Mononuclear cell (primary cell): ENCODE data around the gene EBLN1. TPM values are rescaled to one million over a fixed set of nuclear protein-coding genes. Genes with fewer than 3 reads are reported as not detected.

Source experiments
- H3K27me3 ChIP-seq: 2 replicates; pipeline ENCODE4 v1.6.0; 2011; ENCODE audit warnings: low read length, control low read depth; ENCODE audit not compliant: insufficient read depth
- H3K4me1 ChIP-seq: 2 replicates; pipeline ENCODE4 v1.5.1; 2011; ENCODE audit warnings: mild to moderate bottlenecking, low read length, control low read depth; ENCODE audit not compliant: insufficient read depth
- H3K4me3 ChIP-seq: 2 replicates; pipeline ENCODE4 v1.5.1; 2011; ENCODE audit warnings: mild to moderate bottlenecking, low read length, moderate library complexity
- H3K9me3 ChIP-seq: 2 replicates; pipeline ENCODE4 v1.5.1; 2011; ENCODE audit warnings: low read depth, mild to moderate bottlenecking, control low read depth, low read length
- total RNA-seq: library from RNA; depleted of rRNA; stranded (reverse); fragments of >200 nt; gene quantifications from one replicate; pipeline ENCODE4 v1.2.3, GENCODE V29; 2012

EBLN1 gene
- total RNA-seq, 1 donor, result not detected

GRCh38 chr10:22185586-22185985 lies 32.2 kb downstream of the EBLN1 start:
- Histone ChIP-seq H3K9me3 (peaks cover 6% of the 10 kb centered on the region), H3K4me3 (no peak overlapping the region), H3K27me3 (no peaks in the 10 kb centered on the region), H3K4me1 (no peaks in the 10 kb centered on the region)

- H3K27me3 ChIP-seq, result no peaks in the 10 kb centered on the region
- no peaks in the 10 kb centered on the region for H3K4me1 ChIP-seq
- no peak overlapping the region for H3K4me3 ChIP-seq
- peaks cover 9% of the 10 kb centered on the region for H3K9me3 ChIP-seq
Observed at GRCh38 chr10:22183771-22184461, 33.9 kb downstream of the EBLN1 start.

DNA sequence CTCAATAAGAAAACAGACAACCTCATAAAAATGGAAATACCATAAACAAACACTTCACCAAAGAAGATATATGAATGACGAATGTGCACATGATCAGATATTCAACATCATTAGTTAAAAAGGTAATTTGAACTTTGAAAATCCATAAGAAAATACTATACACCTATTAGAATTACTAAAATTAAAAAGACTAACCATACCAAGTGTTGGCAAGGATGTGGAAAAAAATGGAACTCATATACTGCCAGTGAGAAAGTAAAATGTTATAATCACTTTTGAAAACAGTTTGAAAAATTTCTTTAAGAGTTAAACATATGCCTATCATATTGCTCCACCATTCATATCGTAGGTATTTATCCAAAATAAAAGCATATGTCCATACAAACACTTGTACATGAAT lies 37.1 kb downstream of the EBLN1 start:
- Histone ChIP-seq H3K27me3 (peaks cover 4% of the 10 kb centered on the region), H3K4me1 (no peaks in the 10 kb centered on the region), H3K9me3 (peaks cover 9% of the 10 kb centered on the region), H3K4me3 (no peak overlapping the region)

GRCh38 chr10:22174442-22174841 lies 43.4 kb downstream of the EBLN1 start:
- H3K4me1 ChIP-seq, result no peaks in the 10 kb centered on the region
- H3K4me3 ChIP-seq, result no peak overlapping the region
- peaks cover 14% of the 10 kb centered on the region for H3K9me3 ChIP-seq
- peaks cover 4% of the 10 kb centered on the region for H3K27me3 ChIP-seq

- peaks cover 14% of the 10 kb centered on the region for H3K9me3 ChIP-seq
- peaks cover under 1% of the 10 kb centered on the region for H3K27me3 ChIP-seq
- no peaks in the 10 kb centered on the region for H3K4me1 ChIP-seq
- H3K4me3 ChIP-seq, result no peak overlapping the region
Observed at GRCh38 chr10:22171131-22171530, 46.7 kb downstream of the EBLN1 start.

GRCh38 chr10:22170582-22170981 lies 47.2 kb downstream of the EBLN1 start:
- Histone ChIP-seq H3K4me3 (no peak overlapping the region), H3K4me1 (no peaks in the 10 kb centered on the region)

DNA sequence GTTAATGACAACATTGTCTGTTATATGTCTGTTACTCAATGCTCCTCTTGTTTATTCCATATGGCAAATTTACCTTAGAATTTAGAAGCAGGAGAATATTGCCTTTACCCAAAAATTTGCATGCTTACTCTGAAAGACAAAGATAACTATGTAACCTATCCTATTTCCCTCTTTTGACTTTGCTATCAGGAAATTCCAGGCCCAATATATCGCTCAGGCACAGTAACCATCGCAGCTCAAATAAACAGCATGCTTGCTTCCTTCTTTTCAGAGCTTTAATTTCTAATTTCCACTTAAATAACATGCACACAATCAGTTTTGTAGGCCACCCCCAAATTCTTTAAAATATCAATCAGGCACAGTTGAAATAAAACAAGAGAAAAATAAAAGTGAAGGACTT lies 57.8 kb downstream of the EBLN1 start:
- Histone ChIP-seq H3K27me3 (no peaks in the 10 kb centered on the region), H3K4me3 (no peak overlapping the region), H3K4me1 (peaks cover 7% of the 10 kb centered on the region), H3K9me3 (no peaks in the 10 kb centered on the region)

More at GRCh38 chr10:22170582-22170981, 47.2 kb downstream of the EBLN1 start:
- H3K9me3 ChIP-seq, result peaks cover 14% of the 10 kb centered on the region
- H3K27me3 ChIP-seq, result no peaks in the 10 kb centered on the region

GRCh38 chr10:22159180-22159579 lies 58.6 kb downstream of the EBLN1 start:
- Histone ChIP-seq H3K27me3 (no peaks in the 10 kb centered on the region), H3K4me1 (peaks cover 7% of the 10 kb centered on the region), H3K4me3 (no peak overlapping the region), H3K9me3 (no peaks in the 10 kb centered on the region)

Other genes starting within 250 kb of the EBLN1 start
- gene DNAJC1, start 214.3 kb downstream of the EBLN1 start, total RNA-seq, result 50.1 TPM
- gene COMMD3, start 98.4 kb upstream of the EBLN1 start, total RNA-seq, result 21.5 TPM
- 67.4 TPM for gene BMI1, start 103.1 kb upstream of the EBLN1 start, total RNA-seq
- not detected for gene SPAG6, start 127.5 kb upstream of the EBLN1 start, total RNA-seq